AG09309 (cell line): Measurements from ENCODE around the gene TRIO.

Experiments
- DNase-seq: peaks from one replicate; pipeline ENCODE4 v3.0.0-alpha.2; 2010; ENCODE audit warnings: low read depth
- H3K4me3 ChIP-seq: 2 replicates; pipeline ENCODE4 v1.5.1; 2011; ENCODE audit warnings: mild to moderate bottlenecking, low read depth, low read length, moderate library complexity; ENCODE audit not compliant: control insufficient read depth
- TF ChIP-seq, protein P1 (sequence below): IDR thresholded peaks from 2 replicates; pipeline ENCODE4 v1.5.1; 2011; ENCODE audit warnings: mild to moderate bottlenecking, low read depth, low read length, inconsistent platforms; ENCODE audit not compliant: insufficient read depth, control insufficient read depth; ENCODE audit errors: missing control alignments

Gene TRIO

DNA sequence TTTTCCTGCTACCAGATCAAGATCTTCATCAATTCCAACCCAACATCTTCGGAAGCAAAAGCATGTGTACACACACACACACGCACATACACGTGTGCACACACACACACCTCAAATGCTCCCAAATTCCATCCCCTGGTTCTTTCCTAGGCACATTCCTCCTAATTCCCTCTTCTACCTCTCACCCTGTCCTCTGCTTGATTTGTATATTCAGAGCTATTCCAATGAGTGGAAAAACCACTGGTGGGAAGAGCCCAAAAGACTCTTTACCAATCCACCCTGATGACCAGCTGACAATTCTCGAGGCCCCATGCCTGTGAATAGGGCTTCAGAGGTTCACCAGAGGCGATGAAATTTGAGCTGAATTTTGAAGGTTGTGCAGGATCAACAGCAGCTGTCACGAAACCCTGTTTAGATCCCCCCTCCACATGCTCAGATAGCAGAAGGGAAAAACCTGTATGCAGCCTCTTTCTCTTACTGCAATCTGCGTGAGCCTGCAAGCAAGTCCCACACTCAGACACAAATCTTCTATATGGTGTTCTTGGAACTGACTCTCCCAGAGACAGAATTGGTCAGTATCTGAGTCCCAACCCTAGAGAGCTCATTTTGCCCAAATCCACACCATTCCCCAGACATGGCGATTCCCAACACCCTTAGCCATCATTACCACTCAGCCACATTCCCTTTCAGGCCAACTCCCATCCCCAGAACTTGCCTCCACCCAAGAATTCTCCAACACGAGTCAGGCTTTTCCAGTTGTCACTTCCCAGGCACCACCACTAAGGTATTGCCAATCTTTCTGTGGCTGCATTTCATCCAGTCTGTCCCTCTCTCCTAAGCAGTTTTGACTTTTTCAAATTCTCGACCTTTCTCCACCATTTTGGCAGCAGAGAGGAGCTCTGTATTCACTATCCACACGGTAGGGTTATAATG is 4.3 kb upstream of the TRIO start:
- no peak for DNase-seq
- H3K4me3 ChIP-seq = no peak overlapping the region
- TF ChIP-seq, protein P1, sequence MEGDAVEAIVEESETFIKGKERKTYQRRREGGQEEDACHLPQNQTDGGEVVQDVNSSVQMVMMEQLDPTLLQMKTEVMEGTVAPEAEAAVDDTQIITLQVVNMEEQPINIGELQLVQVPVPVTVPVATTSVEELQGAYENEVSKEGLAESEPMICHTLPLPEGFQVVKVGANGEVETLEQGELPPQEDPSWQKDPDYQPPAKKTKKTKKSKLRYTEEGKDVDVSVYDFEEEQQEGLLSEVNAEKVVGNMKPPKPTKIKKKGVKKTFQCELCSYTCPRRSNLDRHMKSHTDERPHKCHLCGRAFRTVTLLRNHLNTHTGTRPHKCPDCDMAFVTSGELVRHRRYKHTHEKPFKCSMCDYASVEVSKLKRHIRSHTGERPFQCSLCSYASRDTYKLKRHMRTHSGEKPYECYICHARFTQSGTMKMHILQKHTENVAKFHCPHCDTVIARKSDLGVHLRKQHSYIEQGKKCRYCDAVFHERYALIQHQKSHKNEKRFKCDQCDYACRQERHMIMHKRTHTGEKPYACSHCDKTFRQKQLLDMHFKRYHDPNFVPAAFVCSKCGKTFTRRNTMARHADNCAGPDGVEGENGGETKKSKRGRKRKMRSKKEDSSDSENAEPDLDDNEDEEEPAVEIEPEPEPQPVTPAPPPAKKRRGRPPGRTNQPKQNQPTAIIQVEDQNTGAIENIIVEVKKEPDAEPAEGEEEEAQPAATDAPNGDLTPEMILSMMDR = no peak

- no peak overlapping the region for H3K4me3 ChIP-seq
- DNase-seq = no peak
- TF ChIP-seq, protein P1 = no peak
Measured at GRCh38 chr5:14141764-14142163, 1.4 kb upstream of the TRIO start.

- TF ChIP-seq, protein P1 = no peak
- no peak for DNase-seq
- H3K4me3 ChIP-seq = peak overlapping the region; percentile 46
Measured at GRCh38 chr5:14142202-14142826, 828 bp upstream of the TRIO start.

DNA sequence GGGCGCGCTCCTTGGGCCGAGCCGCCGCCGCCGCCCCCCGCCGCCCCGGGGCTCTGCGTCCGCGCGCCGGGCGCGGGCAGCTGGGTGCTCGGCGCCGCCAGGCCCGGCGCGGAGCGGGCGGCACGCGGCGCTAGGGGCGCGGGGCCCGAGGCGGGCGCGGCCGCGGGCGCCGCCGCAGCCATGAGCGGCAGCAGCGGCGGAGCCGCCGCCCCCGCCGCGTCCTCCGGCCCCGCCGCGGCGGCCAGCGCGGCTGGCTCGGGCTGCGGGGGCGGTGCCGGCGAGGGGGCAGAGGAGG is 351 bp downstream of the TRIO start:
- TF ChIP-seq, protein P1 = no peak

GRCh38 chr5:14143841-14144585 is 871 bp downstream of the TRIO start:
- peak overlapping the region; percentile 90 for H3K4me3 ChIP-seq
- no peak for DNase-seq

More for the DNA sequence above, 351 bp downstream of the TRIO start:
- DNase-seq = no peak
- H3K4me3 ChIP-seq = peak overlapping the region; percentile 90

More at GRCh38 chr5:14143841-14144585, 871 bp downstream of the TRIO start:
- TF ChIP-seq, protein P1 = no peak
